Muscle of back (tissue), 11 donors: ENCODE data around the gene FLYWCH1. TPM values are rescaled to one million over a fixed set of nuclear protein-coding genes. Genes with fewer than 3 reads are reported as not detected.
A peak's percentile ranks its signal among the peaks of the same experiment; 100 is the strongest.

Source experiments
- DNase-seq, 3 donors: peaks; one replicate each; pipeline versions ENCODE4 v3.0.0 to v3.0.0-alpha.2; 2013
- polyA plus RNA-seq, 10 donors: library from polyadenylated mRNA; unstranded; fragments of 120-200 nt; gene quantifications; one replicate each; pipeline ENCODE4 v1.2.1, GENCODE V29; 2013; ENCODE audit not compliant: insufficient read length in 10 of 10

The FLYWCH1 gene
- polyA plus RNA-seq, 10 donors = 10.7 to 25.3 (median 17.2) TPM

DNA sequence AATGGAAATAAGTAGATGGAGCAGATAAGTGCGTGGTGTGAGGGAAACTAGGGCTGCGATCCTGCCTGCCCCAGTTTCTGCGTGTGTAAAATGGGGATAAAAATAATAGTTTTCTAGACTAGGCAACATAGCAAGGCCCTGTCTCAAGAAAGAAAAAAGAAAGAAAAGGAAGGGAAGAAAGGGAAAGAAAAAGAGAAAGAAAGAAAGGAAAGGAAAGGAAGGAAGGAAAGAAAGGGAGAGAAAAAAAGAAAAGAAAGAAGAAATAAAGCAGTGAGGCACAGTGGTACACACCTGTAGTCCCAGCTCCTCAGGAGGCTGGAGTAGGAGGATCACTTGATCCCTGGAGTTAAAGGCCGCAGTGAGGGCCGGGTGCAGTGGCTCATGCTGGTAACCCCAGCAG, 70.7 kb downstream of the FLYWCH1 start:
- DNase-seq = no peak

DNA sequence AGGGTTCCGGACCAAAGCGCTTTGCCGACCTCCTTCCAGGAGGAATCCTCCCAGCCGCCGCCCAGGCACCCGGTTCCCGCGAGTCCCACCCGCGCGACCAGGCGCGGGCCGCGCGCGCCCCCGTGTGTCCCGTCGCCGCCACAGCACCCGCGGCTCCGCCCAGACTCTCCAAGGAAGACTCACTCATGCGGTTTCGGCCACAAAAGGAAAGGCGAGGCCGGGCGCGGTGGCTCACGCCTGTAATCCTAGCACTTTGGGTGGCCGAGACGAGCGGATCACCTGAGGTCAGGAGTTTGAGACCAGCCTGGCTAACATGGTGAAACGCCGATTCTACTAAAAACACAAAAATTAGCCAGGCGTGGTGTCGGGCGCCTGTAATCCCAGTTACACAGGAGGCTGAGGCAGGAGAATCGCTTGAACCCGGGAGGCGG, 72.0 kb downstream of the FLYWCH1 start:
- DNase-seq = peak; percentile 71 to 89 (median 79)

DNA sequence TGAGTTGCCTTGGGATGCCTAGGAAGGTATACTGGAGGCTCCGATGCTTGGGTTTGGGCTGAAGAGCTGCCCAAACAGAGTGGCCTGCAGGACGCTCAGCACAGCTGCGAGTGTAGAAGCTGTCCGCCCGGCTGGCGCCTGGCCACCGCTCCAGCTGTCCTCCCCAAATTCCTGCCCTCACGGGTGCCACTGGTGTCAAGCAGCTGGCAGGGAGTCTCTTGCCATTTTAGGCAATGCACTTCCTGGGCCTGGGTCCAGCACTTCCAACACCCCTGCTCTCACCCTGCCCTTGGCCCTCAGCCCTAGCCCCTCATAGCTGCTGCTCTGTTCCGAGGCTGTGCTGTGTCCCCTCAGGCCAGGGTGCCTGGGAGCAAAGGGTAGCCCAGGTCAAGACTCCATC, 73.7 kb downstream of the FLYWCH1 start:
- DNase-seq = peak; percentile 76 to 84 (median 79)

DNA sequence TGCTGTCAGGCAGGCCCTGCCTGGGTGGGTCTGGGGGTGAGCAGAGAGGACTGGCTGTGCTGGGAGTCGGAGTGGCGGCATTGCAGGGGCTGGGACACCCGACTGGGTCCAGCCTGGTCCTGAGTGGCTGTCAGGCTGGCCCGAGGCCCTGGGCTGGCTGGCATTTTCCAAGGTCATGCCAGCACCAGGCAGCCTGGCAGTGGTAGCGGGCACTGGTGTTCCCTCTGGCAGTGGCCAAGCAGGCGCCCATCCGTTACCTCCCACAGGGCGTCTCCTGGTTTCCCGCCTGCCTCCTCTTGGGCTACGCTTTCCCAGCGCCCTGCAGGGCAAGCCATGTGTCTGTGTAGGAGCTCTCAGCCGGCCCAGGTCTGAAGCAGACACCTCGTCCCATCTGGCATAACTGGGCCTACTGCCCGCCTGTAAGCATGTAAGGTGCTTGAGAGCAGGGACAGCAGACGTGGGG, 74.2 kb downstream of the FLYWCH1 start:
- DNase-seq = no peak

GRCh38 chr16:2986623-2987188, 75.0 kb downstream of the FLYWCH1 start:
- DNase-seq = no peak

- no peak for DNase-seq
Observed at GRCh38 chr16:2987286-2987685, 75.6 kb downstream of the FLYWCH1 start.

DNA sequence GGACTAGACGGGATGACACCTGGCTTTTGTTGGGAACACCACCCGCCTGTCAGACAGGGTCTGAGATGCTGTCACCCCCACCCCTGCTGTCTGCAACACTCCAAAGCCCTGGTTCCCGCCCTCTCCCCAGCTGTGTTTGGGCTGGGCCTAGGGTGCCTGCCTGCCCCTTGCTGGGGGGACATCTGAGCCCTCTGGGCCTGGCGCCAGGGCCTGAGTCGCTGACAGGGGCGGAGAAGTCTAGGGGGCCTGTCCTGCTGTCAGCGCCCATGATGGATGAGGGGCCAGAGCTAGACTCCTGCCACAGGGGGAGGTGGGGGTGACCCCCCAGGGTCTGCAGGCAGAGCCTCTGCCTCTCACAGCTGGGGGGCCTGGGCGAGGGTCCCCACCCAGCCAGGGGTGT, 76.1 kb downstream of the FLYWCH1 start:
- DNase-seq = peak; percentile 57 to 80 (median 61)

- DNase-seq = no peak
Observed at GRCh38 chr16:2988590-2989099, 76.9 kb downstream of the FLYWCH1 start.

DNA sequence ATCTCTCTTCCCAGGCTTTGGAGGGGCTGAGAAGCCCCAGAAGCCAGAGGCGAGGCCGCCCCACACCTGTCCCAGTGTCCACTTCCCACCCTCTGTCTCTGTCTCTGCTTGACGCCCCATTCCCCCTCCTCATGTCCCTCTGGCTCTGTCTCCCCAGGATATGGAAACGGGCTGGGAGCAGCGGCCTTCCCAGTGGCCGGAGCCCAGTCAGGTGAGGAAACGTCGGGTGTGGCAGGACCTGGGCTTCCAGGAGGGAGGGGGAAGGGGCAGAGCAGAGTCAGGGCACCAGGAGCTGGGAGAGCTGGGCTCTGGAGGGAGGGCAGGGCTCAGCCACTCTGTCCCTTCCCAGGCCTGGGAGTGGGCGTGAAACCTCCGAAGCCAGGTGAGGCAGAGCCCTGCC, 79.2 kb downstream of the FLYWCH1 start:
- no peak for DNase-seq

- no peak for DNase-seq
Observed at GRCh38 chr16:2991566-2992261, 80.0 kb downstream of the FLYWCH1 start.

DNA sequence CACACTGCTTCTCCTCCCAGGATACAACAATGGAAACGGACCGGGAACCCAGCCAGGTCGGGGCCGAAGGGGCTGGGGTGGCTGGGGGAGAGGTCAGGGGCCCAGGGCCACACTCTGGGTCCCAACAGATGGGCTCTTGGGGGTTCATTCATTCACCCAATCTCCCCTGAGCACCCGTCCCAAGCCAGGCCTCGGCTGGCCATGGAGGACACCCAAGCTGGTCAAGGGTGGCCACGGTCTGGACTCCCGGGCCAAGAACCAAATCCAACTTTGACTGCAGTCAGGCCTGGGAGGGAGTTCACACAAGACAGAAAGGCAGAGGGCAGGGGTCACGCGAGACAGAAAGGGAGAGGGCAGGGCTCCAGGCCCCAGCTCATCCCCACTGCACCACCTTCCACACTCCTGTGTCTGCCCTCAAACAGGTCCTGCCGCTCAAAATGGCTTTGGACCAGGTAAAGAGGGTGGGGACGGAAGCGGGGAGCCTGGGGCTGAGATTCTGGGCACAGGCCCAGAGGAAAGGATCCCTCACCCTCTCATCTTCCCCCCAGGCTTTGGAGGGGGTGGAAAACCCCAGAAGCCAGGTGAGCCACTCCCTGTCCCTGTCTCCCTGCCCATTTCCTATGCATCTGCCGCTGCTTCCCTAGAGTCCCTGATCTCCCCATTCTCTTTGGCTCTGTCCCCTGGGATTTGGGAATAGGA, 80.8 kb downstream of the FLYWCH1 start:
- no peak for DNase-seq

- DNase-seq = no peak
Observed at GRCh38 chr16:2996298-2996697, 84.6 kb downstream of the FLYWCH1 start.

DNA sequence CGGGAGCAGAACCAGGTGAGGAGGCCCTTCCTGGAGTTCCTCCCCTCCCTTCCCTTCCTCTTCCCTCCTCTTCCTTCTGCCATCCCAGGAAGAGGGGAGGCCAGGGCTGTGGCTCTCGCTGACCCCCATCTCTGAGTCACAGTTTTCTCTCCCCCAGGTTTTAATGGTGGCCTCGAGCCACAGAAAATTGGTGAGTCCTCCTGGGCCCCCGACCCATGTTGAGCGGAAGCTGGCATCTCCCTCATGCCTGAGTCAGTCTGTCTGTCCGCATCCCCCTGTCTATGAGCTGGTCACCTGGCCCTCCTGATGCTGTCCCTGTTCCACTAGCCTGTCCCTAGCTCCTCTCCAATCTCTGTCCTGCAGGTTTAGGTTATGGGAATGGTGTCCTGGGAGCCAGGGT, 88.2 kb downstream of the FLYWCH1 start:
- no peak for DNase-seq

DNA sequence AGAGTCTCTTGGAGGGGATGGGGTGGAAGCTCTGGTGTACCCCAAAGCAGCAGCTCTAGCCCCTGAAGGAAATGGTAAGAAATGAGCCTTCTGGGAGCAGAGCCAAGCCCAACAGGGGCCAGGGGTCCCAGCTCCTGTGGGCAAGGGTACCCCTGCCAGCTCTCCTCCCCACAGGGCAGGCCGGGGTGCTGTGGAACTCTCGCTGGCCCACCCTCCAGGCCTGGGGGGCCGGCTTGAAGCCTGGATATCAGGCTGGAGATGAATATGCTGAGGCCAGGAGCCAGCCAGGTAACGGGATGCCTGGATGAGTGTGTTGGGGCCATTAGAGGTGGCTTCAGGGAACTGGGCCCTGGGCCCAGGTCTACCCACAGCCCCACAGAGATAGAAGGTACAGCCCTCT, 88.8 kb downstream of the FLYWCH1 start:
- DNase-seq = no peak

Other genes starting within 250 kb of the FLYWCH1 start
- gene KCTD5, start 229.4 kb upstream of the FLYWCH1 start, polyA plus RNA-seq = 10 to 100 TPM; 18.5 to 22.9 (median 20.6) TPM
- gene PRSS27, start 191.7 kb upstream of the FLYWCH1 start, polyA plus RNA-seq = 1 to 10 TPM in 6 of 10 donors, under 1 TPM in 4; 0.86 to 1.6 (median 1.2) TPM
- 100 to 1,000 TPM; 351 to 593 (median 450) TPM for gene SRRM2, start 159.3 kb upstream of the FLYWCH1 start, polyA plus RNA-seq
- 100 to 1,000 TPM; 126 to 207 (median 146) TPM for gene ELOB, start 134.7 kb upstream of the FLYWCH1 start, polyA plus RNA-seq
- not detected for gene PRSS33, start 124.4 kb upstream of the FLYWCH1 start, polyA plus RNA-seq
- not detected for gene PRSS41, start 113.5 kb upstream of the FLYWCH1 start, polyA plus RNA-seq
- gene PRSS21, start 94.7 kb upstream of the FLYWCH1 start, polyA plus RNA-seq = under 1 TPM in 3 of 10 donors, not detected in 7; 0.24 to 0.53 (median 0.31) TPM
- under 1 TPM in 9 of 10 donors, not detected in 1; 0.24 to 0.90 (median 0.56) TPM for gene ZG16B, start 81.6 kb upstream of the FLYWCH1 start, polyA plus RNA-seq
- under 1 TPM in 2 of 10 donors, not detected in 8; 0.83 to 0.94 TPM for gene PRSS22, start 53.8 kb upstream of the FLYWCH1 start, polyA plus RNA-seq
- 10 to 100 TPM; 10.4 to 20.2 (median 15.5) TPM for gene FLYWCH2, start 28.7 kb upstream of the FLYWCH1 start, polyA plus RNA-seq
- gene KREMEN2, start 52.3 kb downstream of the FLYWCH1 start, polyA plus RNA-seq = 10 to 100 TPM in 2 of 10 donors, 1 to 10 TPM in 8; 1.7 to 27.6 (median 5.6) TPM
- gene PAQR4, start 57.4 kb downstream of the FLYWCH1 start, polyA plus RNA-seq = 10 to 100 TPM in 1 of 10 donors, 1 to 10 TPM in 9; 4.9 to 13.2 (median 7.2) TPM
- 10 to 100 TPM in 4 of 10 donors, 1 to 10 TPM in 6; 5.8 to 23.0 (median 9.5) TPM for gene PKMYT1, start 68.5 kb downstream of the FLYWCH1 start, polyA plus RNA-seq
- 1 to 10 TPM in 7 of 10 donors, under 1 TPM in 3; 0.45 to 2.6 (median 1.3) TPM for gene CLDN9, start 101.0 kb downstream of the FLYWCH1 start, polyA plus RNA-seq
- 1 to 10 TPM in 2 of 10 donors, under 1 TPM in 7, not detected in 1; 0.16 to 6.3 (median 0.31) TPM for gene CLDN6, start 106.3 kb downstream of the FLYWCH1 start, polyA plus RNA-seq
- gene TNFRSF12A, start 108.4 kb downstream of the FLYWCH1 start, polyA plus RNA-seq = 10 to 100 TPM; 21.3 to 91.8 (median 36.6) TPM
- 100 to 1,000 TPM in 8 of 10 donors, 10 to 100 TPM in 2; 68.2 to 157 (median 121) TPM for gene HCFC1R1, start 112.0 kb downstream of the FLYWCH1 start, polyA plus RNA-seq
- 10 to 100 TPM; 15.9 to 26.9 (median 19.8) TPM for gene THOC6, start 112.1 kb downstream of the FLYWCH1 start, polyA plus RNA-seq
- under 1 TPM in 6 of 10 donors, not detected in 4; 0.07 to 0.82 (median 0.11) TPM for gene BICDL2, start 125.0 kb downstream of the FLYWCH1 start, polyA plus RNA-seq
- gene MMP25, start 134.6 kb downstream of the FLYWCH1 start, polyA plus RNA-seq = 1 to 10 TPM; 1.1 to 3.0 (median 1.8) TPM
- 100 to 1,000 TPM in 6 of 10 donors, 10 to 100 TPM in 4; 43.8 to 181 (median 123) TPM for gene IL32, start 153.7 kb downstream of the FLYWCH1 start, polyA plus RNA-seq
- under 1 TPM in 8 of 10 donors, not detected in 2; 0.13 to 0.53 (median 0.20) TPM for gene ZSCAN10, start 187.4 kb downstream of the FLYWCH1 start, polyA plus RNA-seq
- 10 to 100 TPM in 7 of 10 donors, 1 to 10 TPM in 3; 7.5 to 14.6 (median 11.7) TPM for gene ZNF205, start 200.7 kb downstream of the FLYWCH1 start, polyA plus RNA-seq
- gene ZNF213, start 223.1 kb downstream of the FLYWCH1 start, polyA plus RNA-seq = 10 to 100 TPM in 5 of 10 donors, 1 to 10 TPM in 5; 8.1 to 11.6 (median 10.0) TPM